GM21825 (cell line): Measurements from ENCODE around the gene MINK1.

Source experiments
- ATAC-seq: cut with Tn5 transposase; IDR thresholded peaks from one replicate; pipeline ENCODE4 v1.9.1; 2021; ENCODE audit warnings: mild to moderate bottlenecking, moderate library complexity; ENCODE audit not compliant: unreplicated experiment

The MINK1 gene

GRCh38 chr17:4810696-4811290, 22.3 kb upstream of the MINK1 start:
- no peak for ATAC-seq

- ATAC-seq: no peak
Observed at GRCh38 chr17:4811471-4811870, 21.7 kb upstream of the MINK1 start.

- ATAC-seq: no peak
Observed at GRCh38 chr17:4812690-4813089, 20.4 kb upstream of the MINK1 start.

GRCh38 chr17:4815043-4815675, 18.0 kb upstream of the MINK1 start:
- ATAC-seq: no peak

- ATAC-seq: no peak
Observed at GRCh38 chr17:4816826-4817225, 16.3 kb upstream of the MINK1 start.

GRCh38 chr17:4818276-4818675, 14.9 kb upstream of the MINK1 start:
- ATAC-seq: no peak

GRCh38 chr17:4822835-4823234, 10.3 kb upstream of the MINK1 start:
- ATAC-seq: no peak

- no peak for ATAC-seq
Observed at GRCh38 chr17:4823373-4824089, 9.6 kb upstream of the MINK1 start.

- no peak for ATAC-seq
Observed at GRCh38 chr17:4827399-4827798, 5.7 kb upstream of the MINK1 start.

GRCh38 chr17:4832829-4833177, 337 bp upstream of the MINK1 start:
- ATAC-seq: peak; percentile 4

- ATAC-seq: no peak
Observed at GRCh38 chr17:4833941-4834680, 971 bp downstream of the MINK1 start.

- ATAC-seq: no peak
Observed at GRCh38 chr17:4834681-4835020, 1.5 kb downstream of the MINK1 start.

GRCh38 chr17:4836221-4836620, 3.1 kb downstream of the MINK1 start:
- ATAC-seq: no peak

- no peak for ATAC-seq
Observed at GRCh38 chr17:4837471-4838308, 4.5 kb downstream of the MINK1 start.

GRCh38 chr17:4838309-4838785, 5.2 kb downstream of the MINK1 start:
- ATAC-seq: no peak

GRCh38 chr17:4839221-4839620, 6.1 kb downstream of the MINK1 start:
- no peak for ATAC-seq

- no peak for ATAC-seq
Observed at GRCh38 chr17:4839965-4840892, 7.1 kb downstream of the MINK1 start.

GRCh38 chr17:4840893-4841242, 7.7 kb downstream of the MINK1 start:
- ATAC-seq: no peak

- no peak for ATAC-seq
Observed at GRCh38 chr17:4842376-4842775, 9.2 kb downstream of the MINK1 start.
